ENCODE results near the gene TP53I13. TPM values are rescaled to one million over a fixed set of nuclear protein-coding genes. Genes with fewer than 3 reads are reported as not detected.
"Not testable (repeated sequence)": the region's sequence is repeated elsewhere in the genome, so short reads cannot be mapped to it uniquely, and the experiment has no call there.

The TP53I13 gene
- total and polyA plus RNA-seq, 2 of the 4 experiments (the other 2 are of a cell fraction): 22.0 to 48.3 TPM

- dilution Hi-C loops (cut with HindIII; ENCODE audit: low sequenced_read_pairs, unreplicated experiment) (no loop called here), intact Hi-C loops (cut with micrococcal nuclease) (no loop called here), in situ Hi-C loops (cut with MboI; ENCODE audit: low sequenced_read_pairs) (no loop called here)
Observed at GRCh38 chr17:29557739-29558116, 10.8 kb upstream of the TP53I13 start.

GRCh38 chr17:29558139-29558538 is 10.4 kb upstream of the TP53I13 start:
- H3K4me2 ChIP-seq (ENCODE audit: low read depth, low read length); H2AK5ac ChIP-seq (ENCODE audit: low read depth, low read length); H3K4ac ChIP-seq (ENCODE audit: low read depth, low read length); CTCF ChIA-PET; H3K9ac ChIP-seq (ENCODE audit: low read depth, low read length); H3K9me1 ChIP-seq (ENCODE audit: insufficient read depth, low read length); H3K9me3 ChIP-seq (ENCODE audit: control insufficient read depth, insufficient read depth, low read length); H4K91ac ChIP-seq (ENCODE audit: insufficient read depth, low read depth, low read length); H4K5ac ChIP-seq (ENCODE audit: low read depth, low read length); intact Hi-C loops (cut with micrococcal nuclease); dilution Hi-C loops (cut with HindIII; ENCODE audit: low sequenced_read_pairs, unreplicated experiment); H2BK20ac ChIP-seq (ENCODE audit: low read depth, low read length); H2BK15ac ChIP-seq (ENCODE audit: low read depth, low read length); H3K4me3 ChIP-seq (ENCODE audit: insufficient read depth, low read depth, low read length); in situ Hi-C loops (cut with MboI; ENCODE audit: low sequenced_read_pairs); H3K18ac ChIP-seq (ENCODE audit: low read depth, low read length); H4K8ac ChIP-seq (ENCODE audit: low read depth in 2 of 2, low read length in 2 of 2); H3K79me1 ChIP-seq (ENCODE audit: low read depth in 1 of 2, low read length in 2 of 2); H3K23ac ChIP-seq (ENCODE audit: low read depth, low read length); H4K20me1 ChIP-seq (ENCODE audit: insufficient read depth, low read length); H2BK120ac ChIP-seq (ENCODE audit: low read depth, low read length); H3K36me3 ChIP-seq (ENCODE audit: control insufficient read depth, insufficient read depth, low read length); H3K14ac ChIP-seq (replicated peaks; ENCODE audit: low read depth, low read length); H2AFZ ChIP-seq (replicated peaks; ENCODE audit: low read length, poor library complexity); BruUV-seq (replicated peaks); DNase-seq; H2BK5ac ChIP-seq (ENCODE audit: low read depth, low read length, poor library complexity, severe bottlenecking); ATAC-seq (ENCODE audit: low read depth); H3K27me3 ChIP-seq (ENCODE audit: control insufficient read depth, insufficient read depth, low read length); H3K56ac ChIP-seq (ENCODE audit: extremely low read depth, insufficient read depth, low read length); H3K27ac ChIP-seq (ENCODE audit: insufficient read depth, low read length); H3K4me1 ChIP-seq (ENCODE audit: control insufficient read depth, insufficient read depth, low read length); H2AK9ac ChIP-seq (replicated peaks; ENCODE audit: low read depth, low read length, poor library complexity): not testable (repeated sequence)
- 100% methylated on average over 1 of the region's 5 CpGs; no CpG with 5 or more reads in 1 of the 2 experiments for WGBS, 2 experiments (ENCODE audit: extremely low coverage in 2 of 2, insufficient read length in 1 of 2)
- POLR2A ChIA-PET (ENCODE audit: unreplicated experiment): interaction anchor here (0.7 kb wide), 1 partner anchor 12 kb away, joined by 3 read pairs; no protein-coding TSS in a partner anchor

More at GRCh38 chr17:29557739-29558116, 10.8 kb upstream of the TP53I13 start:
- H3K27ac ChIP-seq (ENCODE audit: insufficient read depth, low read length): no peak overlapping the region
- ChIA-PET POLR2A (ENCODE audit: unreplicated experiment) (interaction anchor here (0.7 kb wide), 1 partner anchor 12 kb away, joined by 3 read pairs; no protein-coding TSS in a partner anchor), CTCF (no interaction called here)
- H2BK120ac ChIP-seq (ENCODE audit: low read depth, low read length): no peak overlapping the region
- no peaks in the 10 kb centered on the region for H3K27me3 ChIP-seq (ENCODE audit: control insufficient read depth, insufficient read depth, low read length)
- no peak overlapping the region for H2BK5ac ChIP-seq (ENCODE audit: low read depth, low read length, poor library complexity, severe bottlenecking)
- no peak overlapping the region for H2AFZ ChIP-seq (replicated peaks; ENCODE audit: low read length, poor library complexity)
- peaks cover 5% of the 10 kb centered on the region; the same call in 1 of the 2 replicates for H3K36me3 ChIP-seq (ENCODE audit: control insufficient read depth, insufficient read depth, low read length)
- no peaks in the 10 kb centered on the region; the same call in 1 of the 2 replicates for H4K20me1 ChIP-seq (ENCODE audit: insufficient read depth, low read length)
- no peaks in the 10 kb centered on the region for H3K9me3 ChIP-seq (ENCODE audit: control insufficient read depth, insufficient read depth, low read length)
- no peak overlapping the region for H3K4me3 ChIP-seq (ENCODE audit: insufficient read depth, low read depth, low read length)
- H3K4me2 ChIP-seq (ENCODE audit: low read depth, low read length): no peak overlapping the region
- H2BK20ac ChIP-seq (ENCODE audit: low read depth, low read length): no peak overlapping the region
- ATAC-seq (ENCODE audit: low read depth) (no peak), DNase-seq (no peak)
- H3K9ac ChIP-seq (ENCODE audit: low read depth, low read length): no peak overlapping the region
- no peak overlapping the region for H3K18ac ChIP-seq (ENCODE audit: low read depth, low read length)
- no peak overlapping the region for H3K23ac ChIP-seq (ENCODE audit: low read depth, low read length)
- H2BK15ac ChIP-seq (ENCODE audit: low read depth, low read length): no peak overlapping the region
- no peak overlapping the region for H4K8ac ChIP-seq (ENCODE audit: low read depth in 2 of 2, low read length in 2 of 2)
- H3K14ac ChIP-seq (replicated peaks; ENCODE audit: low read depth, low read length): no peak overlapping the region
- H3K4ac ChIP-seq (ENCODE audit: low read depth, low read length): no peak overlapping the region
- no peaks in the 10 kb centered on the region for H3K9me1 ChIP-seq (ENCODE audit: insufficient read depth, low read length)
- no peak overlapping the region for H2AK5ac ChIP-seq (ENCODE audit: low read depth, low read length)
- H3K4me1 ChIP-seq (ENCODE audit: control insufficient read depth, insufficient read depth, low read length): peaks cover 1% of the 10 kb centered on the region
- no peak overlapping the region for H4K91ac ChIP-seq (ENCODE audit: insufficient read depth, low read depth, low read length)
- no peaks in the 10 kb centered on the region for H3K79me1 ChIP-seq (ENCODE audit: low read depth in 1 of 2, low read length in 2 of 2)
- BruUV-seq (replicated peaks): no TSS peak
- TF ChIP-seq ELK1 (IDR thresholded peaks at IDR 0.05; ENCODE audit: borderline replicate concordance, low read depth, low read length): no peak
- TF ChIP-seq USF2 (IDR thresholded peaks at IDR 0.05; ENCODE audit: low read depth, low read length): no peak
- TF ChIP-seq BHLHE40 (IDR thresholded peaks at IDR 0.05; ENCODE audit: low read depth, low read length): no peak
- TF ChIP-seq MAFK (IDR thresholded peaks at IDR 0.05; ENCODE audit: low read depth, low read length): no peak
- no peak overlapping the region for H2AK9ac ChIP-seq (replicated peaks; ENCODE audit: low read depth, low read length, poor library complexity)
- no peak overlapping the region for H3K56ac ChIP-seq (ENCODE audit: extremely low read depth, insufficient read depth, low read length)
- H4K5ac ChIP-seq (ENCODE audit: low read depth, low read length): no peak overlapping the region

Data from IMR-90 (cell line).